HTR-8/SVneo (cell line): ENCODE data around the gene MBNL1.

Source experiments
- DNase-seq: peaks from one replicate; pipeline ENCODE4 v3.0.0; 2011; ENCODE audit warnings: low spot score, mixed read lengths; ENCODE audit not compliant: insufficient read length
- FAIRE-seq: peaks from 2 replicates; lab custom pipeline; 2011; peaks lifted over from hg19 to GRCh38; lab: Jason Lieb, UNC

MBNL1 gene

DNA sequence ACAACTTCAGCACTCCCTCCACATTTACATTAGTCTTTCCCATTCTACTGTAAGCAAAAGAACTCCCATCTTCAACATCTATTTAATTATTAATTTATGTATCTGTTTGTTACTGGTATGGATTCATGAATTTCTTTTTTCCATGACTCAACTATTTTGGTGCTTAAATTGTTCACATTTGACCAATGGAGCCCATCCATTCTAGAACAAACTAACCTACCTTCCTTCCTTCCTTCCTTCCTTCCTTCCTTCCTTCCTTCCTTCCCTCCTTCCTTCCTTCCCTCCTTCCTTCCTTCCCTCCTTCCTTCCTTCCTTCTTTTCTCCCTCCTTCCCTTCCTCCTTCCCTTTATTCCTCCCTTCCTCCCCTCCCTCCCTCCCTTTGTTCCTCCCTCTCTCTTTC lies 16.8 kb upstream of the MBNL1 start:
- no peak for DNase-seq
- FAIRE-seq, result no peak

DNA sequence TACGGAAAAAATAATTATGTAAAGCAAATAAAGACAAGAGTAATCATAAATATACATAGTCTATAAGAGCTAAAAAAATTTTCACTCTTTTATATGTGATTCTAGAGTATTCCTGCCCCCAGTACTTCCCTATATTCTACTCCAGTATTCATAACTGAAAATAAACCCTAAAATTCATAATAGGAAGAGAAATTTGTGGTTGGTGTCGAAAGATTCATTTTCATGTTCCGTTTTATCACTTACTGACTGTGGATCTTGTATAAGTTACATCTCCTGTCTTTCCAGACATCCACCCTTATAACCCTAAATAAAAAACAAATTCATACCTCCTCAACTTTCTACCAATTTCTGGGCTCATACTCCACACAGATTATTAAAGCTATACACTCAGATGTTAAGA lies 16.0 kb upstream of the MBNL1 start:
- FAIRE-seq, result no peak
- no peak for DNase-seq

DNA sequence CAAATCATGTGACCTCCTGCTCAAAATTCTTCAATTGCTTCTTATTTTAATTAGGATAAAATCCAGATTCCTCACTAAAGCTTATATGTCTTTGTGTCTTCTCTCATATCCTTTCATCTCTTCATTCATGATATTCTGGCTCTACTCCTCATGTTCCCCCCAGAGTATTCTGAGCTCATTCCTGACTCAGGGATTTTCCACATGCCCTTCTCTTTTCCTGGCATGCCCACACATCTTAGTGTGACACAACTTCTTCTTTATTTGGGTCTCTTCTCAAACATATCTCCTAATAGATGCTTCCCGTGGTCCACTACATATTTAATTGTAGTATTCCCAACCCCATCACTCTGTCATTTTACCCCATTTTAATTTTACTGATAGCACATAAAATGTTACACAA lies 15.2 kb upstream of the MBNL1 start:
- FAIRE-seq, result no peak
- DNase-seq, result no peak

DNA sequence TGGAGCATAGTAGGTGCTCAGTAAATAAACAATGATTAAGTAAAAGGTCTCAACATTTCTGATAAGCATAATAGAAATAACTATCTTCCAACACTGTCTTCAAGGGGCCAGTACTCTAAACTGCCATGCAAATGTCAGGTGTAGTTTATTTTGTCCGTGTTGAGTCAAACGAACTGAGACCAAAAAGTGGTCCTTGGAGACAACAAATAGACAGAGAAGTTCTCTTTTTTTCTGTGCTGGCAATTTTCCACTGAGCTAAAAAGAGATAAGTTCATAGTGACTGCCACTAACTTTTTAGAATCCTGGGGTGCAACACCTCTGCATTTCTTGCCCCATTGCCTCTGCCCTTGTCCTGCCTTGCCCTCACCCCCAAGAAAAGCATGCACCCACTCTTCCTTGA lies 14.7 kb upstream of the MBNL1 start:
- DNase-seq (no peak), FAIRE-seq (no peak)

DNA sequence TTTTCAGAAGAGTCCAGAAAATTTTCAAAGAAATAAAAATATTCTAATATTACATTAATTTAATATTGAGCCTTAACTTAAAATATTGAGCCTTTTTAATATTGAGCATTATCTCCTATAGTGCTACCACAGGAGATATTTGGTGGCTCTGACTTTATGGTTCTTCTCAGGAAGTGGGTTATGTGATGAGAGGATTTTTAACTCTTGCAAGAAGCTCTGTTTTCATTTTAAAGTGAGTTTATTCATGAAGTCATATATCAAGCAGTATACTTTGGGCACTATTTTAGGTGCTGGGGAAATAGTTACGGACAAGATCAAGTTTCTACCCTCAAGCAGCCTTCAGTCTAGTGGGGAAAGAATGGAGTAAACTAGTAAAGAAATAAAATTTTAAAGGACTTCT lies 13.4 kb upstream of the MBNL1 start:
- no peak for DNase-seq
- no peak for FAIRE-seq

DNA sequence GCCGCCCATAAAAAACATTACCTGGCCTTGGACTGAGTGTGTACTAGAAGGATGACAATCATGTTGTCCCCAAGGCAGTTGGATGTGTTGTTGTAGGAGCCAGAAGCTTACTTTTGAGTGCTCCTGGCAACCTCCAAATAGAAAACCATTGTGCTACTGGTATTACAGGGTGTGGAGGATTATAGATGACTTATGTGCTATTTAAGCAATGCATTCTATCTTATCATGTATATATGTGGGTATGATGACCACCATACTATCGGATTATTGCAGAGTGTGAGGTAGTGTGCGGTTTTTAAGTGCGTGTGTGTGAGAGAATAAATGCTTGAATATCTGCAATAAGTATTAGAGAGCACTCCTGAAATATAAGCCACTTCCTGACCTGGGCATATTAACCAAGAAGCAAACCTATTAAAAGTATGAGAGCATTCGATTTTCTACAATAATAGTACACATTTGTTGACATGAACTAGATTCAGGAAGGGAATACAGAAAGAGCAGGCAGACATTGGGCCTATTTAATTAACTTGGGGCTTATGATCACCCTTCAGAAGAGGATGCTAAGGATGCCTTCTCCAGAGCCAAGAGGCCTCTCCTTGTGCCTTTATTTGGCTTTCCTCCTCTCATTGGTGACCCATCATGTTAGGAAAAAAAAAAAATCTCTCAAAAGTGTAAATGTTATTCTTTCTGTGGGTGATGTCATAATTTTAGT lies 11.7 kb upstream of the MBNL1 start:
- no peak for DNase-seq
- no peak for FAIRE-seq

DNA sequence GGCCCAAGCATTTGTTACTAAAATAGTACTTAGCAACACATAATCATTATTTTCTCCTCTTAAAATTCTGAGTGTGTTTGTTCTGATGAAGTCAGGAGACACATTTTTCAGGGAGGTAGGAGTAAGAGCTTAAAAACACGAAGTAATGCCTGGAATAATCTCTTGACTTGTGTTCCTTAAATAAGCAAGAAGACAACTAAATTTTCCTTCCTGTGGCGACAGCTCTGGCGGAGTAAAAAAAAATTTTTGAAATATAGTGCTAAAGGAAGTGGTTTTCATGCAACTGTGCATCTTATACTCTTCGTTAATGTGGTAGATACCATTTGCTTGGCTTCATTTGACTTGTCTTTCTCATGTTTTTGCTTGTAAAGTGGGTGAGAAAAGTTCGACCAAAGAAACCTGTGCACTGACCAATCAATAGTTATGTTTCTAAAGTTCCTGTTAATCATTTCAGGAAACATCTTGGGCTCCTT lies 11.1 kb upstream of the MBNL1 start:
- no peak for DNase-seq
- no peak for FAIRE-seq

DNA sequence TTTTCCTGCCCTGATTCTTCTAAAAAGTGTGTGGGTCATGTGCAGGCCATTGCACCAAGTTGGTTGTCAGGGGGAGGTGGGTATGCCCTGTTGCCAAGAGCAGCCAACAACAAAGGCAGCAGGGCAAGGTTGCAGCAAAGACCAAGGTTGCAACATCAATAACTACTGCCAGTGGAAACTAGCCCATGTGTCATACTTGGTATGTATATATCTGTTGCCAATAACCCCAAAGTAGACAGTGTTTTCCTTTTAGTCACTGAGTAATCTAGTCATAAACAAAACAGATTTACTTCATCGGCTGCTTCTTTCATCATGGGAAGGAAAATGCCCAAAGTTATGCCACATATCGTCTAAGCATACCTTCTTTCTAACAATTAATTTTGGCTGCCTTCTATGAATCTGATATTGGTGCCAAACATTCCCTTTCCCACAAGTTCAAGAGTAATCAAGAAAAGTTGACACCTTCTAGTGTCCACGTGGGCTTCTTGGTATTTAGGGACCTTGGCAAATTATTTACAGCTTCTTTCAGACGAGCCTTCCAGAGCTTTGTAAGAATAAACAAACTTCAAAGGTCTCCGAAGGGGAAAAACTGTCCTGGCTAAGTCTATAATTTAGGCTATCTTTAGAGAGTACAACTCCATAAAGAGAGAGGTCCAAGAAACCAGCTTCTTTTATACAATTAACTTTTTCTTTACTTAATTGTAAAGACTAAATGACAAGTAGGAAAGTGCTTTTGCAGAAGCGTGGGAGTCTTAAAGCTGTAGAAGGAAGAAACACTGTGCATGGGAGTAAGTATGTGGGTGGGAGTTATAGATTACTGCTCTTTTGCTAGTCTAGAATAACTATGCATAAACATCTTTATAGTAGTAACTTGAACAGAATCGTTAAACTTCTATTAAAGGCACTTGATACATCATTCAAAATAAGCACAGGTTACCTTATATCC lies 10.0 kb upstream of the MBNL1 start:
- FAIRE-seq (peak; percentile 94), DNase-seq (peak; percentile 72)

DNA sequence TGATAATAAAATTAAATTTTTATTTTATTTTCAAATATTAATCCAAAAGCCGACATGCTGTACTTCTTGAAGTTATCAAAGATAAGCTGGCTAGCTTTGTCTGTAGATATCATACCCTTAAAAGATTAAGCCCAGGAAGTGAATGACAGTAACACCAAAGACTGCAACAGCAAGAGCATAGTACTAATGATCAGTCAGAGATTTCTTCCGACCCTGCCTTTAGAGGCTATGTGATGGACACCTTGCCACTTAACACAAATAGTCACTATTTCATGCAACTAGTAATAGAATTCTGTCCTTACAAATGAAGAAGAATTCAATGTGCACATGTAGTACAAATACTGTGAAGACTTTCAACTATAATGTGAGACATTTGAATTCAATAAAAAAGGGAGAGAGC lies 9.3 kb upstream of the MBNL1 start:
- FAIRE-seq, result no peak
- DNase-seq, result no peak

DNA sequence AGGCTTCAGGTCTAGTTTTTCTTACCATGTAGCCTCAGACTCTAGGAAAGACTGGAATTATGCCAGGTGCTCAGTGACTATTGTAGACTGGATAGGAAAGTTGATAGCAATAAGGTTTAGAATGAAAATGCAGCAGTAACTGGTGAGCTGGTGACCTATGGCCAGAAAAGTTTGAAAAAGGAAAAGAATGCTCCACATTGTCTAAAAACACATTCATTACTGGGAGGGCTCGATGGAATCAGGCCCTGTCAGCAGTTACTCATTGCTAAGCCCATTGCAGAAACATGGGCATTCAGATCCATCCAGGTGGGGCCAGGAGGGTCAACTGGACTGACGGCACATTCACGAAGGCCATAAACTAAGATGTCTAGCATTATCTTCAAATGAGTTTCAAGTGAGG lies 8.7 kb upstream of the MBNL1 start:
- no peak for FAIRE-seq
- no peak for DNase-seq

DNA sequence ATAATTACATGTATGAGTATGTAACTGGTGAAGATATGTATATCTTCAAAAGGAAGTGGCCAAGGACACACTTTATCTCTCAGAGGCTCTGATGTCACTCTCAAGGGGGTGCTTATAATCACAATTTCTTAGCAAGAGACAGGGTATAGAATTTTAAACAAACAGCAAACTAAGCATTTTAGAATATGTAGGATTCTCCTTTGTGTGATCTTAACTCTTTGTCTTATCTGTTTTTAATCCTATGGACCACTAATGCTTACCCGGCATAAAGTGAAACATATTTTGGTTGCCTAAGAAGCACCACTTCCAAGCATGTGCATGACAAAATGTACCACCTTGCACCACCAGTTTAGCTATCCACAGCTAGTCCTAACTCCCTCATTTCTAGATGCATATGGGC lies 8.2 kb upstream of the MBNL1 start:
- FAIRE-seq (no peak), DNase-seq (no peak)

DNA sequence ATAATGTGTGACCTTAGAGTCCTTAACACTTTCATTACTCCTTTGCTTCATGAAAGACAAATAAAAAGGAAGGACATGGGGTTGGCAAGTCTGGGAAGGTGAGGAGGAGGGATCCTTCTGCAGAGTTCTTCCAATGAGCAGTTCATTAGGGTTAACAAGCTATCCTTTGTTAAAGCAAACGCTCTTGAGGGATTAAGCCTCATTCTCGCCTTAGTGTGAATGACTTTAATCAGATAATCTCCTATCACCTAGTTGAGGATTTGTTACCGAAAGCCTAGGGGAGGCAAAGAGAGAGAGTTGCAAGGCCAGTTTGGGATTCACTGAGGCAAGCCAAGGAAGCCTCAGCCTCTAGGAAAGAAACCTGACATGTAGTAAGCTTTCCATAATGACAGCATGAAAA lies 7.4 kb upstream of the MBNL1 start:
- FAIRE-seq (no peak), DNase-seq (no peak)

DNA sequence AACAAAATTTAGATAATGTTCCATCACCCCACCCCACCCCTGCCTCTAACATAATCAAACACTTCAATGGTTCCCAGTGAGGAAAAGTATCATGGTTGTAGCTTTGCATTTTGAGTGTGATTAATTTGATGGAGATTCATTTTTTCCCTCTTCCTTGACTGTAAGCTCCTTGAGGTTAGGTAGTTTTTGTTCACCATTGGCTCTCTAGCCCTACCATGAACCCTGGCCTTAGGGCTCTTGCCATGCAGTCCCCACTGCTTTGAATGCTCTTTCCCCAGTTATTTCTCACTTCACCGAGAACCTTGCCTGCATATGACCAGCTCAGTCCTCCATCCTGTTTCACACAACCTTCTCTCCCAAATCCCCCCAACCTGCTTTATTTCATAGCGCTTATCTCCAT lies 5.0 kb upstream of the MBNL1 start:
- FAIRE-seq (no peak), DNase-seq (no peak)

DNA sequence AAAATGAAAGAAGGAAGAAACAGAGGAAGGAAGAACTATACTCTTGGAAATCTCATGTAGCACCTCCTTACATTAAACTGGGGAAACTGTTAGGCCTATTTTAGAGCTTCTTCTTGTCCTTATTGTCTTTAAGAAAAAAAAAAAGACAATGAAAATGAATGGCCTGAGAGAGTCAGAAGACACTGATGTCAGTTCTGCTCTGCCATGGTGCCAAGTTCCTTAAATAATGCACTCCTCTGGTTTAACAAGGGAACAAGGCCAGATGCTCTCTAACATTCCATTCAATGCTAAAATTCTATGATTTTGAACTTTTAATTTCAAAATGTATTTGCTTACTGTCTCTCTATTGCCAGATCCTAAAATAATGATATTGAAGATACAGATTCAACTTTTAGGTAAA lies 4.4 kb upstream of the MBNL1 start:
- FAIRE-seq (no peak), DNase-seq (no peak)

DNA sequence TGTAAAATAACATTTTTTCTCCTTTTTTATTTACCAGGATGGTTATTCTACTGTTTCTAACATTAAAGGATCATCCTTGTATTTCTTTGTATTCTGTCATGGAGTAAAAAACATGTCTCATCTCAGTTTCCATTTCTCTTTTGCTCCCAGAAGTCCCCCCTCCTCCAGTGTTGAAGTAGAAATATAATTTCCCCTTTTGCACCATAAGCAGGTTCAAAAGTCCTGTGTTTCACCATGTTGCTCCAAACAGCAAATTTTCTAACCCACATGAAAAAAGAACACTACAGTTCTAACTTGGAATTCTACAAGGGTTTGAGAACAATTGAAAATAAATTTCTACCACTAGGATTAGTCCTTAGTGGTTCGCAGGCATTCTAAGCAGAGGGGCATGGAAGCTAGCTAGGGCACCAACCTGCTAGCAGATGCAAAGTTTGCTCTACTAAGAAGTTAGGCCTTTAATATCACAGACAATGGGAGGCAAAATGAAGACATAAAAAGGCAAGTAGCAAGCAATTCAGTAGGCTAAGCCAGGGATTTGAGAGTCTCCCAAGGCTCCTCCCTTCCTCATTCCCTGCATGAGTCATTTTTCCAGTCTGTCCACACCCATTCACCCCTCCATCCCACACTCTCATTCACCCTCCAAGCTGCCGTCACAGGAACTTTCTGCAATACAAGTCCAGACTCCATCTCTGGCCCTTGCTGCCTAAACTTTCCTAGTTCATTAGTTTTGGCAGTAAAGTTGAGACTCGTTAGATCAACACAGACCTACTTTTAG lies 2.3 kb upstream of the MBNL1 start:
- DNase-seq (peak; percentile 67), FAIRE-seq (peak; percentile 78)

DNA sequence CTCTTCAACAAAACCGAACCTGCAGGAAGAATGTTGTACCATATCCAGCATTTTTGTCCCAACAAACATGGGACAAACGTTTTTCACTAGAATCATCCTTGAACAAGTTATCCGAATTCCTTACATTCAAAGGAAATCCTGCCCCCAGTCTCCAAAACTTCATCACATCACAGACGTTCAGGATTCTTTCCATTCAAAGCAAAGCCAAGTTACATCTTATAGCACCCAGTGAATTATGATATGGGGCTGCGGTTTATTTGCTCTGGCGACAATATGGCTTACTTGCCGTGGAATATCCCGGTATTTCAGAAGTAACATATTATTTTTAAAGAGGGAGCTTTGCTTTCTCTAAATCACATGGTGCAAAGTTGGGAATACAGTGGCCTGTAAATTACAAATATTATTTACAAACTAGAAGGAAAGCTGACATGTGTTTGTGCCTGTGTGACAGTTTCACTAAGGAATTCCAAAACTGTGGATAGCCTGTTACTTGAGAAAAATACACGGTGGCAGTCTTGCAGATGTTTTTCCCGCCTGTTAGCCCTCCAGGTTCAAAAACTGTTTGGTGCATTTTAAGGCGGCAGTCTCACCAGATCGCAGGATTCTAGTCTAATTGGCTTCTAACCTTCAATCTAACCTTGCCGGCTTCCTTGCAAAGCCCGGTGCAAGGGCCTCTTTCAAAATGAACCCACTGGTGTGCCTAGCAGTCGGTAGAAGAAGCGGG lies 736 bp upstream of the MBNL1 start:
- no peak for DNase-seq
- FAIRE-seq, result no peak

DNA sequence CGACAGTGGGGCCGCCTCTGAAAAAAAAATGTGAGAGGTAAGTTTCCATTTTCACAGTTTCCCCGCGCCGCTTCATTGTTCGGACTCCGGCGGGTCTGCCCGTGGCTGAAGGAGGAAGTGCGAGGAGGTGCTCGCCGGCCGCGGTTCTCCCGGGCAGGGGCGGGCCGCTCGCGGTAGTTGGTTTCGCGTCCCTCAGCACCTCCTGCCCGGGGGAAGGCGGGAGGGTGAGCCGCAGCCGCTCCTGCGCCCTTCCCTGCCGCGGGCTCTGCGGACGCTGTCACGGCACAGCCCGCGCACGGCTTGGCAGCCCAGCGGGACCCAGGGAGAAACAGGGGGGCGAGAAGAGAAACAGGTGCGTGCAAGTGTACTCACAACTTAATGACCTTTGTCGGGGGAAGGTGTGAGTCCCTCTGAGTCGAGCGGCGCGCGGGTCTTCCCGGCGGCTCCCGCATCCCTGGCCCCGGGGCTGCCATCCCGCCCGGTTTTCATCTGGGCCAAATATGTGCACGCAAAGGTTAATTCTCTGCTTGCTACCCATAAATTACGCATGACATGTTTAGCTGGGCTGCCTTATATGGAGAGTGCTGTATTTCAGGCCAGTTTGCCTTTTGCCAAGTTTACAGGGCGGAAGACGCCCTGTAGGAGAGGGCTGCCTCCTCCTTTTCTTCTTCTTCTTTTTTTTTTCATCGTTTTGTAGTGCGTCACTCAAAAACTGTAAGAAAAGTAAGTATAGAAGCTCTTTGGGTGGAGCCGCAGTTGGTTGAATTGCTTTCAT lies 514 bp downstream of the MBNL1 start:
- no peak for FAIRE-seq

DNA sequence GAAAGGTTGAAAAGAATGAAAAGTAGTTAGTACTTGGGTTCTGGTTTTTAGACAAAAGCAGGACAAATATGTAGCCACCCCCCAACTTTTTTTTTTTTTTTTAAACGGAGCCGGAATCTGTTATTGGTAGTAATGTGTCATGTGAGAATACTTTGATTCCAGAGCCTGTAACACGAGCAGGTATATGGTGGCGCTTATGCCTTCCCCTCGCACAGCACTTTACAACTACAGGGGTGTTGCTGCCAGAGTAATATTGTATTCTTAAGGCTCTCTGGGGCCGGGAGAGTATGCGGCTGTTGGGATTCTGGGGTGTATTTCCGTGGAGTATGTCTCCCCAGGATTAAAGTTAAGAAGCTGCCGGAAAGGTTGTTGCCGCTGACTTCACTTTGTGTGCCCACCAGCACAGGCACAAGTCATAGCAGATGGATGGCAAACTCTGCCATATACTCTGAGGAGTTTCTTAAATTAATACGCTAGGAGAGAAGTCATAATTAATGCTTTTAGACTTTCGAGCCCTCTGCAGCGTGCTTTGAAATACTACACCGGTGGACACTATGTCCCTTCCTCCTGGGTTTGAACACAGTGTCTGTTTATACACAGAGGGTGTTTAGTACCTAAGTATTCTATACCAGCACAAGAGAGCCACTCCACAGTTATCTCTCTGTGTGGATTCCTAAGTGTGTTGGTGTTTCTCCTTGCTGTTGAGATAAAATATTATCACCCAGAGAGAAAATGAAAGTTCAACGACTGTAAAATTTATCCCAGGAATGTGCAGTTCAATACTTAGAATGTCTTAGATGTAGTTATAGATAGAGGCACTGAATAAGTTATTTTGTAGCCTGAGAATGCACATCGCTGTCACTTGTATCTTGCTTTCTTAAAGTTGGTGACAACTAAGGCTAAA lies 1.4 kb downstream of the MBNL1 start:
- DNase-seq (no peak), FAIRE-seq (no peak)

More for the DNA sequence above, 514 bp downstream of the MBNL1 start:
- no peak for DNase-seq
